ENCODE data around the gene SIM1. TPM values are rescaled to one million over a fixed set of nuclear protein-coding genes. Genes with fewer than 3 reads are reported as not detected.

SIM1 gene
- total RNA-seq, 4 donors from 2014 or later = not detected

- H3K27me3 ChIP-seq = no peaks in the 10 kb centered on the region
- no peaks in the 10 kb centered on the region for H3K4me1 ChIP-seq
- no peaks in the 10 kb centered on the region for H3K9me3 ChIP-seq
- 89 to 93% methylated on average over 2 of the region's 2 CpGs for WGBS, 2 donors (ENCODE audit: low coverage in 1 of 2)
- no peak overlapping the region for H3K4me3 ChIP-seq
- TF ChIP-seq, protein P1, sequence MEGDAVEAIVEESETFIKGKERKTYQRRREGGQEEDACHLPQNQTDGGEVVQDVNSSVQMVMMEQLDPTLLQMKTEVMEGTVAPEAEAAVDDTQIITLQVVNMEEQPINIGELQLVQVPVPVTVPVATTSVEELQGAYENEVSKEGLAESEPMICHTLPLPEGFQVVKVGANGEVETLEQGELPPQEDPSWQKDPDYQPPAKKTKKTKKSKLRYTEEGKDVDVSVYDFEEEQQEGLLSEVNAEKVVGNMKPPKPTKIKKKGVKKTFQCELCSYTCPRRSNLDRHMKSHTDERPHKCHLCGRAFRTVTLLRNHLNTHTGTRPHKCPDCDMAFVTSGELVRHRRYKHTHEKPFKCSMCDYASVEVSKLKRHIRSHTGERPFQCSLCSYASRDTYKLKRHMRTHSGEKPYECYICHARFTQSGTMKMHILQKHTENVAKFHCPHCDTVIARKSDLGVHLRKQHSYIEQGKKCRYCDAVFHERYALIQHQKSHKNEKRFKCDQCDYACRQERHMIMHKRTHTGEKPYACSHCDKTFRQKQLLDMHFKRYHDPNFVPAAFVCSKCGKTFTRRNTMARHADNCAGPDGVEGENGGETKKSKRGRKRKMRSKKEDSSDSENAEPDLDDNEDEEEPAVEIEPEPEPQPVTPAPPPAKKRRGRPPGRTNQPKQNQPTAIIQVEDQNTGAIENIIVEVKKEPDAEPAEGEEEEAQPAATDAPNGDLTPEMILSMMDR (IDR thresholded peaks at IDR 0.05) = no peak
- TF ChIP-seq EP300 (IDR thresholded peaks at IDR 0.05; ENCODE audit: low read depth) = no peak
- no peak for TF ChIP-seq POLR2AphosphoS5 (IDR thresholded peaks at IDR 0.05)
- TF ChIP-seq POLR2A (IDR thresholded peaks at IDR 0.05) = no peak
- H3K36me3 ChIP-seq = no peaks in the 10 kb centered on the region
- H3K27ac ChIP-seq = no peak overlapping the region
- no peak for DNase-seq
- in situ Hi-C loops (cut with MboI; ENCODE audit: low pct_ligation_motif_present in 1 of 4, low pct_unique_long_range_greater_than_20kb in 1 of 4, low sequenced_read_pairs in 3 of 4) (no loop called here), intact Hi-C loops (cut with DNase I; ENCODE audit: low total_unique reads) (no loop called here)
These were observed 72.3 kb downstream of the SIM1 start for GRCh38 chr6:100392423-100392822.

- Histone ChIP-seq H3K36me3 (no peaks in the 10 kb centered on the region), H3K4me1 (no peaks in the 10 kb centered on the region), H3K27me3 (no peaks in the 10 kb centered on the region), H3K9me3 (no peaks in the 10 kb centered on the region), H3K27ac (no peak overlapping the region), H3K4me3 (no peak overlapping the region)
- TF ChIP-seq POLR2A (IDR thresholded peaks at IDR 0.05) (no peak), EP300 (IDR thresholded peaks at IDR 0.05; ENCODE audit: low read depth) (no peak), POLR2AphosphoS5 (IDR thresholded peaks at IDR 0.05) (no peak)
- TF ChIP-seq, protein P1 (IDR thresholded peaks at IDR 0.05) = no peak
- in situ Hi-C loops (cut with MboI; ENCODE audit: low pct_ligation_motif_present in 1 of 4, low pct_unique_long_range_greater_than_20kb in 1 of 4, low sequenced_read_pairs in 3 of 4) = no loop called here
- DNase-seq = no peak
- intact Hi-C loops (cut with DNase I; ENCODE audit: low total_unique reads) = no loop called here
- WGBS, 2 donors (ENCODE audit: low coverage in 1 of 2) = 49 to 60% methylated on average over 3 of the region's 3 CpGs
These were observed 75.7 kb downstream of the SIM1 start for GRCh38 chr6:100388868-100389519.

- TF ChIP-seq EP300 (IDR thresholded peaks at IDR 0.05; ENCODE audit: low read depth) = no peak
- TF ChIP-seq POLR2A (IDR thresholded peaks at IDR 0.05) = no peak
- TF ChIP-seq, protein P1 (IDR thresholded peaks at IDR 0.05) = no peak
These were observed 81.9 kb downstream of the SIM1 start for GRCh38 chr6:100382767-100383195.

DNA sequence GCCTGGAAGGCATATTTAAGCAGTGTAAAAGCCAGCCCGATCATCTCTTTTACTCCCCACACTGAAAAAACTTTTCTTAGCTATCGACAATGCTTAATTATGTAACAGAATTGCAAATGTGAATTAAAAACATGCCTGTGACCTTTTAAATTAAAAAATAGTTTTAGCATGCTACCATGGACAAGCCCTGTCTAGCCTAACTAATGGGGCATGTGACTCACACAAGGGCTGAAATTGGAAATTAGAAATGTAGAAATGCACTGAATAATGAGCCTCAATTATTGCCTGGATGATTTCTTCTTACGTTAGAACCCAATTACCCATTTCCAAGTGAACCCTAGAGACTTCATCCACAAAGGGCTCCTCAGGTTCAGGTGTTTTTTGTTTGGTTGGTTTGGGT is 82.7 kb downstream of the SIM1 start:
- 79 to 80% methylated on average over 3 of the region's 3 CpGs for WGBS, 2 donors (ENCODE audit: low coverage in 1 of 2)
- no peak for DNase-seq
- Histone ChIP-seq H3K27ac (no peak overlapping the region), H3K9me3 (no peaks in the 10 kb centered on the region), H3K27me3 (no peaks in the 10 kb centered on the region), H3K4me1 (no peaks in the 10 kb centered on the region), H3K36me3 (no peaks in the 10 kb centered on the region), H3K4me3 (no peak overlapping the region)
- in situ Hi-C loops (cut with MboI; ENCODE audit: low pct_ligation_motif_present in 1 of 4, low pct_unique_long_range_greater_than_20kb in 1 of 4, low sequenced_read_pairs in 3 of 4) = no loop called here
- intact Hi-C loops (cut with DNase I; ENCODE audit: low total_unique reads) = no loop called here
- TF ChIP-seq POLR2A (IDR thresholded peaks at IDR 0.05) = no peak

More at GRCh38 chr6:100382767-100383195, 81.9 kb downstream of the SIM1 start:
- intact Hi-C loops (cut with DNase I; ENCODE audit: low total_unique reads) = no loop called here
- Histone ChIP-seq H3K27me3 (no peaks in the 10 kb centered on the region), H3K4me1 (no peaks in the 10 kb centered on the region), H3K36me3 (no peaks in the 10 kb centered on the region), H3K27ac (no peak overlapping the region), H3K4me3 (no peak overlapping the region), H3K9me3 (no peaks in the 10 kb centered on the region)
- WGBS, 2 donors (ENCODE audit: low coverage in 1 of 2) = 65 to 76% methylated on average over 4 to 5 of the region's 5 CpGs
- in situ Hi-C loops (cut with MboI; ENCODE audit: low pct_ligation_motif_present in 1 of 4, low pct_unique_long_range_greater_than_20kb in 1 of 4, low sequenced_read_pairs in 3 of 4) = no loop called here
- DNase-seq = no peak

GRCh38 chr6:100381111-100381510 is 83.6 kb downstream of the SIM1 start:
- Histone ChIP-seq H3K4me1 (no peaks in the 10 kb centered on the region), H3K9me3 (no peaks in the 10 kb centered on the region), H3K36me3 (no peaks in the 10 kb centered on the region), H3K27me3 (no peaks in the 10 kb centered on the region), H3K27ac (no peak overlapping the region), H3K4me3 (no peak overlapping the region)
- intact Hi-C loops (cut with DNase I; ENCODE audit: low total_unique reads) (no loop called here), in situ Hi-C loops (cut with MboI; ENCODE audit: low pct_ligation_motif_present in 1 of 4, low pct_unique_long_range_greater_than_20kb in 1 of 4, low sequenced_read_pairs in 3 of 4) (no loop called here)
- WGBS, 2 donors (ENCODE audit: low coverage in 1 of 2) = 63 to 74% methylated on average over 6 of the region's 6 CpGs
- DNase-seq = no peak
- TF ChIP-seq POLR2AphosphoS5 (IDR thresholded peaks at IDR 0.05) (no peak), POLR2A (IDR thresholded peaks at IDR 0.05) (no peak), EP300 (IDR thresholded peaks at IDR 0.05; ENCODE audit: low read depth) (no peak)
- TF ChIP-seq, protein P1 (IDR thresholded peaks at IDR 0.05) = no peak

Data from transverse colon (tissue), 4 donors.